Fibroblast of the aortic adventitia (primary cell): ENCODE results near the gene BAZ1B. TPM values are rescaled to one million over a fixed set of nuclear protein-coding genes. Genes with fewer than 3 reads are reported as not detected.
"Not testable (repeated sequence)": the region's sequence is repeated elsewhere in the genome, so short reads cannot be mapped to it uniquely, and the experiment has no call there.

Source experiments
- DNase-seq: peaks from one replicate; pipeline ENCODE4 v3.0.0-alpha.2; 2010; ENCODE audit warnings: low read depth
- H3K4me3 ChIP-seq: 2 replicates; pipeline ENCODE4 v1.5.1; 2011; ENCODE audit warnings: low read depth, mild to moderate bottlenecking, control low read depth, low read length, moderate library complexity
- total RNA-seq: library from RNA; depleted of rRNA; stranded (reverse); fragments of >200 nt; gene quantifications from 2 replicates; pipeline ENCODE4 v1.2.3, GENCODE V29; 2012; ENCODE audit warnings: low replicate concordance
- TF ChIP-seq, protein P1 (sequence below): IDR thresholded peaks from 2 replicates; pipeline ENCODE4 v1.5.1; 2011; ENCODE audit warnings: mild to moderate bottlenecking, low read length, control low read depth, inconsistent platforms; ENCODE audit not compliant: insufficient read depth

The BAZ1B gene
- total RNA-seq, 1 donor = 75.6 TPM

DNA sequence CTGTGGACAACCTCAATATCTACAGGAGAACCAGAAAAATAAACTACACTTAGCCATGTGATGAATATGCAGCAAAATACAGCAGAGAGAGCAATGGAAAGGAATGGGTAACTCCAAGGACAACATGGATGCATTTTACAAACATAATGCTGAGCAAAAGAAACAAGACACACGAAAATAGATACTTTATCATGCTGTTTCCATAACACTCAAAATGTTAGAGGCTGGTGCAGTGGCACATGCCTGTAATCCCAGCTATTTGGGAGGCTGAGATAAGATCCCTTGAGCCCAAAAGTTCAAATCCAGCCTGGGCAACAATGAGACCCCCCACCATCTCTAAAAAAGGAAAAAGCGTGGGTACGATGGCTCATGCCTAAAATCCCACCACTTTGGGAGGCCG is 27.1 kb upstream of the BAZ1B start:
- TF ChIP-seq, protein P1, sequence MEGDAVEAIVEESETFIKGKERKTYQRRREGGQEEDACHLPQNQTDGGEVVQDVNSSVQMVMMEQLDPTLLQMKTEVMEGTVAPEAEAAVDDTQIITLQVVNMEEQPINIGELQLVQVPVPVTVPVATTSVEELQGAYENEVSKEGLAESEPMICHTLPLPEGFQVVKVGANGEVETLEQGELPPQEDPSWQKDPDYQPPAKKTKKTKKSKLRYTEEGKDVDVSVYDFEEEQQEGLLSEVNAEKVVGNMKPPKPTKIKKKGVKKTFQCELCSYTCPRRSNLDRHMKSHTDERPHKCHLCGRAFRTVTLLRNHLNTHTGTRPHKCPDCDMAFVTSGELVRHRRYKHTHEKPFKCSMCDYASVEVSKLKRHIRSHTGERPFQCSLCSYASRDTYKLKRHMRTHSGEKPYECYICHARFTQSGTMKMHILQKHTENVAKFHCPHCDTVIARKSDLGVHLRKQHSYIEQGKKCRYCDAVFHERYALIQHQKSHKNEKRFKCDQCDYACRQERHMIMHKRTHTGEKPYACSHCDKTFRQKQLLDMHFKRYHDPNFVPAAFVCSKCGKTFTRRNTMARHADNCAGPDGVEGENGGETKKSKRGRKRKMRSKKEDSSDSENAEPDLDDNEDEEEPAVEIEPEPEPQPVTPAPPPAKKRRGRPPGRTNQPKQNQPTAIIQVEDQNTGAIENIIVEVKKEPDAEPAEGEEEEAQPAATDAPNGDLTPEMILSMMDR = no peak
- H3K4me3 ChIP-seq = no peak overlapping the region
- no peak for DNase-seq

DNA sequence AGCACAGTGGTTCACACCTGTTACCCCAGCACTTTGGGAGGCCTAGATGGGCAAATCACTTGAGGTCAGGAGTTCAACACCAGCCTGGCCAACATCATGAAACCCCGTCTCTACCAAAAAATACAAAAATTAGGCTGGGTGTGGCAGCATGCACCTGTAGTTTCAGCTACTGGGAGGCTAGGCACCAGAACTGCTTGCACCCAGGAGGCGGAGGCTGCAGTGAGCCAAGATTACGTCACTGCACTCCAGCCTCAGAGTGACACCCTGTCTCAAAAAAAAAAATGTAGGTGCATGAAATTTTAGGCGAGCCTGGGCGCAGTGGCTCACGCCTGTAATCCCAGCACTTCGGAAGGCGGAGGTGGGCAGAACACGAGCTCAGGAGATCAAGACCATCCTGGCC is 25.7 kb upstream of the BAZ1B start:
- TF ChIP-seq, protein P1 = no peak
- H3K4me3 ChIP-seq = no peak overlapping the region
- DNase-seq = no peak

DNA sequence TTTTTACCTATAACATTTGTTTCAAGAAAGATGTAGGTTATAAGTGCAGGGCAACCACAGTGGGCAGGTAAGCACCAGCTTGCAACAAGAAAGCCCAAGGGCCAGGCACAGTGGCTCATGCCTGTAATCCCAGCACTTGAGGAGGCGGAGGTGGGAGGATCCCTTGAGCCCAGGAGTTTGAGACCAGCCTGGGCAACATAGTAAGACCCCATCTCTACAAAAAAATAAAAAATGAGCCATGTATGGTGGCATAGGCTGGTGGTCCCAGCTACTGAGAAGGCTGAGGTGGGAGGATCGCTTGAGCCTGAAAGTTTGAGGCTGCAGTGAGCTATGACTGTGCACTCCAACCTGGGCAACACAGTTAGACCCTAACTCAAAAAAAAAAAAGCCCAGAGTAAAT is 22.6 kb upstream of the BAZ1B start:
- no peak for DNase-seq
- H3K4me3 ChIP-seq = no peak overlapping the region
- TF ChIP-seq, protein P1 = no peak

DNA sequence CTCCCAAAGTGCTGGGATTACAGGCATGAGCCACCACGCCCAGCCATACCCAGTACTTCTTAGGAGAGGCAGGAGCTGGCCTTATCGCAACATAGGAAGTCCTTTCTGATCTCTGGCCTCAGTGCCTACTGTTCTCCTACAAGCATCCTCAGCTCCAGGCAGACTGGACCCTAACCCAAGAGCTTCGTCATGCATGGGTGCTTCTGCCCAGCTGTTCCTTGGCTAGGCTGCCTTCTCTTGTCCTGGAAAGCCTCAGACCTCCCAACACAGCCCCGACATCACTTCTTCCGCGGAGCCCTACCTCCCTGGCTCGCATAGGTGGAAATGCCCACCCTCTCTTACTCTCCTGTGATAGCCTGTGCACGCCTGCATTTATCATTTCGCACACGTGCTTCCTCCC is 19.6 kb upstream of the BAZ1B start:
- TF ChIP-seq, protein P1 = no peak
- no peak for DNase-seq
- no peak overlapping the region for H3K4me3 ChIP-seq

DNA sequence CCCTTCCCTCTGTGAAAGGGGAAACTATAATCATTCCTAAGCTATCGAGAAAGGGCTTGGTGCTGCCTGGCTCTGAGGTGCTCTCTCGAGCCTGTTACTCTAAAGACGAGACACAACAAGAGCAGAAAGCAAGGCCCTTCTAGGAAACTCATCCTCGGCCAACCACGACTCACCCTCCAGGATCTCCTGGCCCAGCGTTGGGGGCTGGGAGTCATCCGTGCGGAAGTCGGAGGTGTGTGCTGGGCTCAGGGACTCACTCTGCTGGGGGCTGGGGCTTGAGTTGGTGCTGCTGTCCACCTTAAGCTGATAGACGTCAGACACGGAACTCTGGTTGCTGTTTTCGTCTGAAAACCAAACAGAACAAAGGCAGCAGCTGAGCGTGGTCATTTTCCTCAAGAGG is 17.6 kb upstream of the BAZ1B start:
- DNase-seq = no peak
- TF ChIP-seq, protein P1 = no peak

DNA sequence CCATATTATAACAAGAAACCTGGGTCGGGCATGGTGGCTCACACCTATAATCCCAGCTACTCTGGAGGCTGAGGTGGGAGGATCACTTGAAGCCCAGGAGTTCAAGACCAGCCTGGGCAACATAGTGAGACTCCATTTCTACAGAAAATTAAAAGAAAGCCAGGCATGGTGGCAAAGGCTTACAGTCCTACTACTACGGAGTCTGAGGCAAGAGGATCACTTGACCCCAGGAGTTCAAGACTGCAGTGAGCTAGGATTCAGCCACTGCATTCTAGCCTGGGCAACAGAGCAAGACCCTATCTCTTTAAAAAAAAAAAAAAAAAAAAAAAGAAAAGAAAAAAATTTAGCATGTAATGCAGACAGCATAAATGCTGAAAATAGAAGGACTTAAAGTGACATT is 16.4 kb upstream of the BAZ1B start:
- not testable (repeated sequence) for DNase-seq

More for the DNA sequence above, 17.6 kb upstream of the BAZ1B start:
- H3K4me3 ChIP-seq = no peak overlapping the region

DNA sequence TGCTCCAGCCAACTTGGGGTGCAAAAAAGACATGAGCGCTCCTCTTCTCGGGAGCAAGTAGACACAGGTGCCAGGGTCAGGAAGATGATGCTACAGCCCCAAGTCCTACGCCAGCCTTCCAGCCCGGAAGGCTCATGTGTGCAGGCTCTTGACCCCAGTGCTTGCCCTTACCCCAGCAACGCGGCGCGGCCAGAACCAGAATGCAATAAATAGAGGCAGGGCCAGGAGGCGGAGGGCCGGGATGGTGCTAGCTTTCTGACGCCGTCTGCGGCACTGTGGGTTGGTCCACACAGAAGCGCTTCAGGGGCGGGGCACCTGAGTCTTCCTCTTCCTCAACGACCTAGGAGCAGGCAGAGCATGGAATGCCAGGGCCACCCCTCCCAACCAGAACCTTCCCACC is 15.0 kb upstream of the BAZ1B start:
- TF ChIP-seq, protein P1 = no peak
- no peak for DNase-seq
- H3K4me3 ChIP-seq = no peak overlapping the region

More for the DNA sequence above, 16.4 kb upstream of the BAZ1B start:
- not testable (repeated sequence) for H3K4me3 ChIP-seq
